ENCODE results near the gene TCF7L1.
"Not testable (repeated sequence)": the region's sequence is repeated elsewhere in the genome, so short reads cannot be mapped to it uniquely, and the experiment has no call there.

TCF7L1 gene

DNA sequence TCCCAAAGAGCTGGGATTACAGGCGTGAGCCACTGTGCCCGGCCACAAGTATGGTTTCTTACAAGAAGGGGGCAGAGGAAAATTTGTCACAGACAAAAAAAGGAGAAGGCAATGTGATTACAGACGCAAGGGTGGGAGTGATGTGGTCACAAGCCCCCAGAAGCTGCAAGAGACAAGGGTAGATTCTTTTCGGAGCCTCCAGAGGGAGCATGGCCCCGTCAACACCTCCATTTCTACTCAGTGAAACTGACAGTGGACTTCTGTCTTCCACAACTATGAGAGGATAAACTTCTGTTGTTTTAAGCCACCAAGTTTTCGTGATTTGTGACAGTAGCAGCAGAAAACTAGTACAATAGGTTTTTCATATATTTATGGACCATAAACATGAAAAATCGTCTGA is 2.1 kb upstream of the TCF7L1 start:
- DNase-seq (ENCODE audit: low spot score): peak; percentile 42

DNA sequence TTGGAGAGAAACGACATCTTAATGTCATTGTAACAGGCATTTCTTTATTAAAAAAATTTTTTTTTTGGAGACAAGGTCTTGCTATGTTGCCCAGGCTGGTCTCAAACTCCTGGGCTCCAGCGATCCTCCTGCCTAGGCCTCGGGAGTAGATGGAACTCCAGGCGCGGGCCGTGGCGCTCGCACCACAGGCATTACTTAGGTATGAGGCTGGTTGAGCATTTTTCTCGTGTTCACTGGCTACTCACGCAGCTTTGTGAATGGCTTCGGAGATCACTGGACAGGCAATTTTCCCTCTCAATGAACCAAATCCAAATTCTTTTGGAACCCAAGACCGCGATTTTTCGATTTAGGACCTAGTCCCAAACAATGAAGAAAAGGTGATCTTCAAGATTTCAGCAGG is 795 bp upstream of the TCF7L1 start:
- peak; percentile 43 for DNase-seq (ENCODE audit: low spot score)

DNA sequence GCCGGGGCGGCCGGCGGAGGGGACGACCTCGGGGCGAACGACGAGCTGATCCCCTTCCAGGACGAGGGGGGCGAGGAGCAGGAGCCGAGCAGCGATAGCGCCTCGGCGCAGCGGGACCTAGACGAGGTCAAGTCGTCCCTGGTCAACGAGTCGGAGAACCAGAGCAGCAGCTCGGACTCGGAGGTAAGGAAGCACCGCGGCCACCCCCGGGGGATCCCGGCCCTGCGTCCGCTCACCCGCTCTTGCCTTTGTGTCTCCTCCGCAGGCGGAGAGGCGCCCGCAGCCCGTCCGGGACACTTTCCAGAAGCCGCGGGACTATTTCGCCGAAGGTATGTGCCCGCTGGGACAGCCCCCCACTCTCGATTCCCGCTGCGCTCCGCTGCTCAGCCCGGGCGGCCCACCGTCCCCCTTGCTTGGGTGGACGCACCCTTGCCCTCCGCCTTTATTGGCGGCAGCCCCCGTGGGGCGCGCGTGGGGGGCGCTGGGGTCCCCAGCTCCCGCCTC is 611 bp downstream of the TCF7L1 start:
- DNase-seq (ENCODE audit: low spot score): peak; percentile 83

DNA sequence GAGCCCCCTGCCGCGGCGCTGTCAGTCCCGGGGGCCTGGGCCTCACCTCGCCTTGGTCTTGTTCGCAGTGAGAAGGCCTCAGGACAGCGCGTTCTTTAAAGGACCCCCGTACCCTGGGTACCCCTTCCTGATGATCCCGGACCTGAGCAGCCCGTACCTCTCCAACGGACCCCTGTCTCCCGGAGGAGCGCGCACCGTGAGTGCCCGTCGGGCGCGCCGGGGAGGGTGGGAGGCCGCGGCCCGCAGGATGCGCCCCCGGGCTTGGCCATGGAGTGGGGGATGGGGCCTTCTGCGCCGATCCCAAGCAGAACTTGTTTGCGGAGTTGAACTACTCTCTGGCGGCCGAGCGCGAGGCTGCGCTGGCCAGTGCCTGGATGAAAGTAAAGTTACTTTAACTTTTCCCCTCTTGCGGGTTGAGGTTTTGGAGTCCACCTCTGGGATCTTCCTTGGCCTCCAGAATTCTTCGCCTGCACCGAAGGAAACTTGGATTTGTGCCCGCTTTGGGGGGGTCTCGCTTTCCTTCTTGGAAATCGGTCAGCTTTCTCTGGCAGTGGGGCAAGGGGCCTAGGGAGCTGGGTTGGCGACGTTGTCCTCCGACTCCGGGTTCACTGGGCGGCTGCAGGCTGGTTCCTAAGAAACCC is 1.2 kb downstream of the TCF7L1 start:
- peak; percentile 77 for DNase-seq (ENCODE audit: low spot score)

DNA sequence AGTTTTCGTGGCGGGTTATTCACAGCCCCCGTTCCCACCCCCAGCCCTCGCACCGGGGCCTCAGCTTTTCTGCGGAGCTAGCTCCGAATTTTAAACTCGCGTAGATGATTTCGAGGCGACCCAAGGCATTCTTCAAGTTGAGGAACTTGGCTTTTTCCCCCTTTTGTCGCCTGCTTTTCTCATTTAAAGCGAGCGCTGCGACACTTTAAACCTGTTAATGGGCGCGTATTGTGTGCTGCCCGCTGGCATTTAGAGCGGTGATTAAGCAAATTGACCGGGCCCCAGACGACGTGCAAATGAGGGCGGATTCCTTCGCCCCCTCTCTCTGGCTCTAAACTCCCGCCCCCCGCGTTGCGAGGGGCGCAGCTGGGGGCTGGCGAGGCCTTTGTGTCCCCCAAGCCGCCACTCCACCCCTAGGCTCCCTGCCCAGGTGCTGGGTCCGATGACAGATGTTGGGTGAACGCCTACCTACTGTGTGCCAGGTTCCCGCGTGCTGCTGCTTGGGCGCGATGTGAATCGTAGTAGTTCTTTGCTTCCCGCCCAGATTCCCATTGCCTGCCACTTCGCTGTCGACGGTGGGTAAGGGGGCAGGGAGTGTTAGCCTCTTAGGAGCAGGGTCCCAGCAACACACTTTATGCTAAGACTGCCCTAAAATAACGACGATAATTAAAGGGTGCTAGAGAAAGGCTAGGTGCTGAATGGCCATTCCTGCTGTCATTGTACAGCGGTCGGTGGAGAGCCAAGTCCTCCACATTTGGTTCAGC is 1.9 kb downstream of the TCF7L1 start:
- DNase-seq (ENCODE audit: low spot score): no peak

DNA sequence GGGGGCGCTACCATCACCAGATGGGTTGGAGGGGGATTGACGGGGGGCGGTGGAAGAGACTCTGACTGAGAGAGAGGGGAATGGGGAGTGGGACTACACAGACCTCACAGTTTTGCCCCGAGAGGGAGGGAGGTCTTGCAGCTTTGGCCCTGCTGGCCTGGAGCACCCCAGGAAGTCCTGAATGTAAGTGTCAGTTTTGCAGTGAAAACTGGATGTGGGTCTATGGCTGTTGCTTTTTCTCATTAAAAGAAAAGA is 2.4 kb downstream of the TCF7L1 start:
- no peak for DNase-seq (ENCODE audit: low spot score)

DNA sequence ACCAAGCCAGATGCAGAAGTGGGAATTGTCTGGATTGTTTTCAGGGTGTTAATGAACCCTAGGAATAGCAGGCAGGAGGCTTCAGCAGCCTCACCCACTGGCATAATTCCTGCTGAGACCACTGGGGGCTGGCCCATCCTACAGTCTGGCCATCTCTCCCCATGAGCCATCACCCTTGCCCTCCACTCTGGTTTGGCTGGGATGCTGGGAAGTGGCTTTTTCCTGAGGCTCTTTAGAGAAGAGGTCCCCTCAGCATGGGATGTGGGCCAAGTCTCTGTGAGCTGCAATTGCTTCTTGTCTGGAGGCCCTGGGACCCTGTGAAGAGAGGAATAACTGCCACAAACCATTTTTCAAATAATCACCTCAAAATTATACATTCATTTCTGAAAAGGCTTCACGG is 4.0 kb downstream of the TCF7L1 start:
- no peak for DNase-seq (ENCODE audit: low spot score)

DNA sequence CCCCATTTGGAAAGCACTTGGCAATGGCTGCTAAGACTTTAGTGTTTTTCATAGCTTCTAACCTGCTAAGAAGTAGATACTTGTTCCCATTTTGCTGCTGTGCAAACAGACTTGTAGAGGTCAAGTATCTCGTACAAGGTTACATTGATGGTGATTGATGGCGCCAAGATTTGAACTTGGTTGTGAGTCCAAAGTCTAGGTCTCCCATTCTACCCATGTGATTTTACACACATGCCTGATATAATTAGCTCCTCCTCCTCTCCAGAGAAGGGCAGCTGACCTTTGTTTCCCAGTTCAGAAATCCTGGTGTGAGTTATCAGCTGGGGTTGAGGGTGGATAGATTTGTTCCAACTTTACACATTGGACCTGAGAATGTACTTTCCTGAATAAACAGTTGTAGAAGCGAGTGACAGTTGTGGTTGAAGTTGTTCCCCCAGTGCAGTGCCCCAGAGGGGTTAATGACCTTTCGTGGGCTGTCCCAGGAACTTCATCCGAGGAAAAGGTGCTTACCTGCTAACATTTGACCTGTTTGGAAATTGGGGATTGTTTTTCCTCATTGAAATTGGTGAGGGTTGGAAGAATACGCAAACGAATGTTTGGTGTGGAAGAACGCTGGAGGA is 10.4 kb downstream of the TCF7L1 start:
- no peak for DNase-seq (ENCODE audit: low spot score)

DNA sequence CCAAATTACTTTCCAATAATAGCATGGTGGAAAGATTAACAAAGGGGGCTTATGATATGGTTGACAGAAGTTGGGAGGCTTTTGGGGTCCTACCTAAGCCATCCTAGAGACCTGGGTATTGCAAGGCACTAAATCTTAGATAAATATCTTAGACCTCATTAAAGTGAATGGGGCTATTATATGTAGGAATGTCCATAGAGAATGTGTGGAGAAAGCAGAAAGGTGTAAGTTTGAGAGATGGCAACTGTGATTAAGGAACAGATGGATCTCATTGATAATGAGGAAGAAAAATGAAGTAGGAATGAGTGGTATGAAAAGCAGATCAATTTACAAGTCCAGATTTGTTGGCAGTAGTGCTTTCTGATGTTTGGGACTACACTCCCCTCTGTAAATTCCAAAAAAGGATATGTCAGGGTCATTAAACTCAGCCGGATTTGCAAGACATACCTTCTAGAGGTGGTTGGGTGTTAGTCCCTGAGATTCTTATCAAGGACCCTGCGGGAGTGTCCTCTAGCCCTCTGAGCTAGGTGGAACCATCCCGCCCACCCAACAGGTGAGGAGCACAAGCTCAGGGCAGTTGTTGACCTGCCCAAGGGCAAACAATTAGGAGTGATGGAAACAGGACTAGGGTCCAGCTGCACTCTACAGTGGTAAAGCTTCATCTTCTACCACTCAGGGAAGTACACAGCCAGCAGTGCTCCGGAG is 12.1 kb downstream of the TCF7L1 start:
- DNase-seq (ENCODE audit: low spot score): no peak

DNA sequence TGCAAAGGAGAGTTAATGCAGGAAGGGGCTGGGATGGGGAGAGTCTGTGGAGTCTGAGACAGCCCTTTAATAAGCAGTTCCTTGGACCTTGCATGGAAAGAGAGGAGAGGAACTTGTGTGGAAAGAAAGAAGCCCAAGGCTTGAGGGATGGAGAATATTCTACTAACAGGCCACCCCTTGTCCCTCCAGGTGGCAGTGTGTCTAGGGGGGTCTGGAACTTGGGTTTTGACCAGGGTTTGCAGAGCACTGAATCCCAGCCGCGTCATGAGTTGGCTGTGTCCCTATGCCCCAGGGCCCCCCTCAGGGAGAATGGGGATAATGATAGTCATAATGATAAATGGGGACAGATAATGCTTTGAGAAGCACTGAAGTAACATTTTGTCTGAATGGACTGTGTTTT is 15.0 kb downstream of the TCF7L1 start:
- DNase-seq (ENCODE audit: low spot score): no peak

DNA sequence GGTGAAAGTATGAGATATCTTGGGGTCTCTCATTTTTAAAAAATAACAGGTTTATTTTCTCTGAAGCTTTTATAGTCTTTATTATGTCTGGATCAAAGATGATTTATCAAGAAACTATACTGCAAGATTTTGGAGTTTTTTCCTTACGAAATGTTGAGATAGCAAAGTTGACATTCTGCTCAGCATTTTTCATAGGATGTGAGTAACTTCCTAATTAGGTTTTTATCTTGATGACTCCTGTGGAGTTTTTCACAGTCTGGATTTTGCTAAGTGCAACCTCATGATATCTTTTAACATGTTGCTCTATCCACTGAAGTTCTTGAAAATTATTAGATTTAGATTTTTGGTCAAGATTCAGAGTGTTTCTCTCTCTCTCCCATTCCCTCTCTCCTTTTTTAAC is 17.8 kb downstream of the TCF7L1 start:
- DNase-seq (ENCODE audit: low spot score): no peak

DNA sequence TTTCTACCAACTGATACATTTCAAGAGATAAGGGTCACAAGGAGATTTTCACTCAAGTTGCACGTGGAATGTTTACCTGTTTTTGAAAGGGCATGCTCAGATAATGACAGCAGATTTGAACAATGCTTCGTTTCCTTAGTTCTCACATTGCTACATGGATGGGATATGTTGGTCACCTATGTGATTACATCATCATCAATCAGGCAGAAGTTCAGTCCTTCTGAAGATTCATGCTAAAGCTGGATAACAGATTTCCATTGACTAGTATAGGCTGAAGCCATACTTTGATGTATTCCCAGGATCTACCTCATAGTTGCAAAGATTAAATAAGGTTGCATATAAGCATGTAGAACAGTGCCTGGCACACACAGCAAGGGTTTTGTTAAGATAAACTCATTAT is 19.7 kb downstream of the TCF7L1 start:
- no peak for DNase-seq (ENCODE audit: low spot score)

DNA sequence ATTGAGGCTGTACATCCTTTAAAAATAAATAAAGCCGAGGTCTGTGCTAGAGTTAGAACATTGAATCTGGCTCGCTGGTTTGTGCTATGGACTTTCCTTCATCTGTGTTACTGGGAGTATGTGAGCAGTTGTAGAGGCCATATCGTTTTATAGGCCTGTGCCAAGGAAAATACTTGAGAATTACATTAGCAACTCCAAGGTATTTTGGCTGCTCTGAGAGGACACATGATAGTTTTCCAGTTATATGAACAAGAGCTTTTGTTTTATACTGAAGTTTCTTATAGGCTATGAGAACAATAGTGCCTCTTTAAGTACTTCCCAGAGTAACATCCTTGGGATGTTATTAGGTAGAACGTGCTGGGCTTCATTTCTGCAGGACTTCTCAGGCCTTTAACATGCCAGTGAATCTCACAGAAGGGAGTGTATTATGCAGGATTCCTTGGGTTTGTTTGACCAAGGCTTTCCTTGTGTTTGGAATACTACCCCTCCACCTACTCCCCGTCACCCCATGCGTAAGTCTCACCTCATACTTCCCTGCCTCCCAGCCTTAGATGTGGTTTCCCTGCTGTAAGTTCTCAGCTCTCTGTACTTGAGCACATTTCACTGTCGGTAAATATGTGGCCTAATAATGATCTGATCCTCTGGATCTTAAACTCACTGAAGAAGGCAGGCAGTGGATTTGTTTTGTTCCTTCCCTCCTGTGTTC is 21.0 kb downstream of the TCF7L1 start:
- DNase-seq (ENCODE audit: low spot score): no peak

DNA sequence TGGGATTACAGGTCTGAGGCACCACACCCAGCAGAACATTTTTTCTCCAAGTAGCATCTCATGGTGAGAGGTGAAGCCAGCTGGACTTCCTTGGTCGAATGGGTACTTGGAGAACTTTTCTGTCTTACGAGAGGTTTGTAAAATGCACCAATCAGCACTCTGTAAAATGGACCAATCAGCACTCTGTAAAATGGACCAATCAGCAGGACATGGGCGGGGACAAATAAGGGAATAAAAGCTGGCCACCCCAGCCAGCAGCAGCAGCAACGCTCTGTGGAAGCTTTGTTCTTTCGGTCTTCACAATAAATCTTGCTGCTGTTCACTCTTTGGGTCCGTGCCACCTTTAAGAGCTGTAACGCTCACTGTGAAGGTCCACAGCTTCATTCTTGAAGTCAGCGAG is 21.9 kb downstream of the TCF7L1 start:
- not testable (repeated sequence) for DNase-seq (ENCODE audit: low spot score)

DNA sequence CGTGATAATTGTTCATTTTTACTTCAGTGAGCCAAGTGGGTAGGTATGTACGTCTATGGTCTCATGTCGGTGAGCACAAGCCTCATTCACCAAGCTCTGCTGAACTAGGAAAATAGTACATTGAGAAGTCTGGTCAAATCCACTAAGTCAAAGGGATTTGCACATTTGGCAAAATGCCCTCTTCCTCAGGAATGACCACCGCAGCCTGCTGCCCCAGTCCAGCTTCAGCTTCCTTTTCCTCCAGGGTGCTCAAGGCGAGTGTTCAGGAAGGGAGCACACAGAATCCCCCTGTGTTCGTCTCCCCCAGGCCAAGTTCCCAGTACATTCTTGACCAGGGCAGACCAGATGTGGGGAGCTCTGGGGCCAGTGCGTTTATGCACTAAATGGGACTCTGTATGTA is 23.0 kb downstream of the TCF7L1 start:
- no peak for DNase-seq (ENCODE audit: low spot score)

DNA sequence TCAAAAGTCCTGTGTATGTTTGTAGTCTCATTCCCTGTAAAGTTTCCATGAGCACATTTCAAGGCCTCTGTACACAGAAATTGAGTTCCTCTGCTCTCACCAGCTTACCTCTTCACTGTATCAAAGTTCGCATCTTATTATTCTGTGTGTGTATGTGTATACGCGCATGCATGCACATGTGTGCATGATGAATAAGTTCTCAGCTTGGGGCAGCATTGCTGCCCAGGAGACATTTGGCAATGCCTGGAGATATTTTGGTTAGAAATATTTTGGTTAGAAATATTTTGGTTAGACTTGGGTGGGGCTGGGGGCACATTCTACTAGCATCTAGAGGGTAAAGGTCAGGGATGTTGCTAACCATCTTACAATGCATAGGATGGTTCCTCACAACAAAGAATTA is 23.4 kb downstream of the TCF7L1 start:
- DNase-seq (ENCODE audit: low spot score): no peak

DNA sequence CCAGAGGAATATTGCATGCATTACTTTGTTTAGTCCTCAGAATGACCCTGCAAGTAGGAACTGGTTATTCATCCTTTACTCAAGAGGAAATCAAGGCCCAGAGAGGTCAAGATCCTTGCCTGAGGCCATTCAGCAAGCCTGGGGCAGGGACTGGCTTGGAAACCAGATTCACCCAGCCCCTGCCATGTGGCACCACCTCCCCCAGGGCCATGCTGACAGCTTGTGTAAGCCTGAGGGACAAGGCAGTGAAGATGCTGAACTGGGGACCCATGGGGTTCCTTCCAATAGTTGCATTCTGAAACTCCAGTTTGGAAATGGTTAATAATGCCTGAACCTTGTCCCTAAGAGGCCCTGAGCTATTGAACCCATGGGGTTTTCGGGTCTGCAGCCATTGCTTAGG is 24.2 kb downstream of the TCF7L1 start:
- DNase-seq (ENCODE audit: low spot score): no peak

DNA sequence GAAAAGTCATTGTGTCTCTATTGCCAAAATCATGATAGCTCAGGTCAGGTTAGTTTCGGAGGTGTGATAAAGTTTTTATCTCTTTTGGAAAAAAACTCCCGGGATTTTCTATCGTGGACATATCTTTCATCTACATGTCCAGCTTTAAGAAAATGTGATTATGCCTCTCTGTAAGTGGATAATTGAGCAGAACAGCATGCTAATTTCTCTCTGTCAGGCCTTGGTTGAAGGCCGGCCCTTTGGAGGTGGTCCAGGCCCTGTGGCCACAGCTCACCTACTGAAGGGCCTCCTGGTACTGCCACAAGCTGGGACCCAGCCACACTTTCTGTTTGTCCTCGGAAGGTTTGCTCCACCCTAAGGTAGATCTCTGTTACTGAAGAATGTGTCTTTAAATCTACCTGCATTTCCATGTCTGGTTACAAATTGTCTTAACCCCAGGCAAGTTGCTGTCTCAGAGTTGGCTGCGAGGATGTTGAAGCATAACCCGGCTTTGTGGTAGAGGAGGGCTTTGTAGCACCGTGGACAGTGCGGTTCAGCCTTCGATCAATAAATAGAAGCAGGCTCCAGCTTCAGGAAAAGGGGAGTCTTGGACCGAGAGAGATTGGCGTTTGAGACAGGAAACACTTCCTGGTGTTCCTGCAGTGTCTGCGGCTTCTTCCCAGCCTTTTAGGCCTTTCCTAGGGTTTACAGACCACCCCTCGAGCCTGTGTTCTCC is 25.5 kb downstream of the TCF7L1 start:
- DNase-seq (ENCODE audit: low spot score): no peak

DNA sequence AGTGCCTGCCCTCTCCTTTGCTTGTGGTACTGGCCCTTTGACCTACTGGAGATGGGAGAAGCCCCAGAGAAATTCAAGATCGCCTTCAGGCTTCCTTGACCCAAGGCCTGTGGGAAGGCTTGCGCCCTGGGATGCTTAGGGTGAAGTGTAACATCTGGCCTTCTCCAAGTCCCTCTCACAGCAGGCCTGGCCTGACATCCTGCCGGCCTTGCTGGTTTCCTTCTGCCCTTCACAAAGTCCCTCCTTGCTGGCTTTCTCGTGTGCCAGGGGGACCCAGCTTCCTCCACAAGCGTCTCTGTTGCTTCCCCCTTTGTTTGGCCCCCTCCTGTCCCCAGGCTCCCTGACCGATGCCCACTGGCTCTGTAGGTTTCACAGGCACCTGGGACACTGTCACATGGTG is 26.4 kb downstream of the TCF7L1 start:
- no peak for DNase-seq (ENCODE audit: low spot score)

DNA sequence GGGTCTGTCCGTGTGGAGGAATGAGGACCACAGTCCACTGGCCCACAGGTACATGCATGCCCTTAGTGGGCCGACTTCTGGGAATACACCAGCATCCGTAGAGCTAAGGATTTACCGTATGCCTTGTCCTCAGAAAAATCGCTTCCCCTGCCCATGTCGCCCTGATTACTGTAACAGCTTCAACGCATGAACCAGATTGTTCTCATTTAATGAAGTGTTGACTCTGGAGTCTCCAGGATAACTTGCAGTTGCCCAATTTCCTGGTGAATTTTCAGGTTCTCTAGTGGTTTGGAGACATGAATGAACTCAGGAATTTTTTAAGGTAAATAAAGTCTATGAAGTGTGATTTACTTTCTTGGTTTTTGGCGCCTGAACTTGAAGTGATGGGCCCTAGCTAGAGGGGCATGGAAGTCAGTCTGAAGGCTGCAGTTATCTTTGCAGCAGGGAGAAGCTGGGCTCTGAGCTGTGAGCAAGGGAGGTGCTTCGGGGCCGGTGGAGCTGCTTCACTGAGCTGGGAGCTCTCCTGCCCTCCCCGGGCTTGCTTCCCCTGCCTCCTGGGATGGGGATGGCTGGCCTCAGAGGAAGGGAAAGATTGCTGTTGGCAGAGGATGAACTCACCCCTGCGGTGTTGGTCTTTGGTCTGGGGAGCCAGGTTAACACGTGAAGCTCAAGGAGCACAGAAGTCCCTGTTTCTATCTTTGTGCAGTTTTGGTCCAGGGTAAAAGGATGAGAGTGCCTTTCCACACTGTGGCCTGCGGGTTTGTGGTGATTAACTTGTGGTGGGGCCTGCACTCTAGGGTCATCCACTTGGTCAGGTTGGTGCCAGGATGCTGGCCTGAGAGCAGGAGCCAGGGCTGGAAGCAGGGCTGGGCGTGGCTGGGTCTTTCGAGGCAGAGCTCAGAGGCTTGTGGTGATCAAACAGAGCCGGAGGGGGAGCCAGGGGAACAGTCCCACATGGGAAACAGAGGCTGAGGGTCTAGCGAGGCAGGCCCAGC is 28.1 kb downstream of the TCF7L1 start:
- DNase-seq (ENCODE audit: low spot score): peak; percentile 71
